Left forelimb (tissue), 1 donor: ENCODE results near the gene MYO18A.

Experiments used
- DNase-seq: peaks from one replicate; pipeline ENCODE4 v3.0.0-alpha.2; 2018; ENCODE audit warnings: low spot score

MYO18A gene

DNA sequence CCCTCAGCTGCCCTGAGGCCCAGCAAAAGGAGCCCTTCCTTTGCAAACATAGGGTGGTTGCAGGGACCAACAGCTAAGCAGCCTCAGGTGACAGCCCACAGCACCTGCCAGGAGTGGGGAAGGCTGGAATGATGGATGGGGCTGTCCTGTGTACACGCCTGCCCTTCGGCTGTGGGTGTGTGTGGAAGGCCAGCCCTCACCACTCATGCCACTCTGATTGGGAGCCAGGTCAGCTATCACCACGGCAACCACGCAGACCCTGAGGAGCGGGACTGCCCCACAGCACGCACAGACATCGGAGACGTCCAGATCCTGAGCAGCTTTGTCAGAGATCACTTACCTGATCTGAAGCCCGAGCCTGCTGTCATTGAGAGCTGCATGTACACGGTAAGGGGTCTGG, 125.4 kb downstream of the MYO18A start:
- DNase-seq: no peak

DNA sequence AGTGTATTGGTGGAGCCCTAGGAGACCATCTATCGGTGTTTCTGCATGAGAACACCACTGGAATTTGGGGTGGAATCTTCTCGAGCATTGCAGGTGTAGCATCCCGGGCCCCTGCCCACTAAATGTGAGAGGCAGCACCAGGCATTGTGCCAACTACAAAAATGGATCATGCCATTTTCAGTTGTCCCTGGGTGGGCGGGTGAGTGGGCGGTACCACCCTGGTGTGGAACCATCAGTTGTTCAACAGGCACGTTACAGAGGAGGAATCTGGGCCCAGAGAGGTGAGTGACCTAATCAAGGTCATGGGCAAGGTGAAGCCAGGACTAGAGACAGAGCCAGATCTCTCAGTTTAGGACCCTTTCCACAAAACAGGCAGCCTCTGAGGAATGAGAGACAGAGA, 128.5 kb downstream of the MYO18A start:
- no peak for DNase-seq

DNA sequence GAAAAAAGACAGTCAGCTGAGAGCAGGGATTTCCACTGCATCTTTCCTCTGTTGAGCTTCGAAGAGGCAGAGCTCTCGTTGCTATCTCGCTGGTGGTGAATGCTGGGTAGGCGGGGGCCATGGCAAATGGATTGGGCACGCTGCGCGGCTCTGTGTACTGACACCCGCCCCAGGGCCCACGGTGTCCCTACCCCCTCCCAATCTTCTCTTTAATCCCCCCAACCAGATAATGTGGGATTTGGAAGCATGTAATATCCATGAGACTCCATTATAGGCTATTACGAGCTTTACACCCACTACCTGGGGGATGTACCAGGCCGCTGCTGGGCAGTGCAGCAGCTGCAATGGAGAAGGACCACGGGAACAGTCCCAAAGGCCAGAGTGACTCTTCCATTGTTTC, 129.0 kb downstream of the MYO18A start:
- no peak for DNase-seq

DNA sequence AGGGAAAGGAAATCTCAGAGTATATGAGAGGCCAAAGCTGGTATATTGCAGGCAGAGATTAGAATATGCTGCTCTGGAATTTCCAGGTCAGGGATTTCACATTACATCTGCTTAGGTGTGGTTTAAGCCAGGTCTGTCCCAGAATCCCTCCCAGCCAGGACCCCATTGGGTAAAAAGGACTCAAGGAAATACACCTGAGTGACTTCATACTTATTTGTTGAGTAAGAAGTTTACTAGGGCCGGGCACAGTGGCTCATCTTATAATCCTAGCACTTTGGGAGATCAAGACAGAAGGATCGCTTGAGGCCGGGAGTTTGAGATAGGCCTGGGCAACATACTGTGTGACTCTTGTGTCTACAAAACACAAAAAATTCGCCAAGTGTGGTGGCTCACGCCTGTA, 130.0 kb downstream of the MYO18A start:
- DNase-seq: no peak

DNA sequence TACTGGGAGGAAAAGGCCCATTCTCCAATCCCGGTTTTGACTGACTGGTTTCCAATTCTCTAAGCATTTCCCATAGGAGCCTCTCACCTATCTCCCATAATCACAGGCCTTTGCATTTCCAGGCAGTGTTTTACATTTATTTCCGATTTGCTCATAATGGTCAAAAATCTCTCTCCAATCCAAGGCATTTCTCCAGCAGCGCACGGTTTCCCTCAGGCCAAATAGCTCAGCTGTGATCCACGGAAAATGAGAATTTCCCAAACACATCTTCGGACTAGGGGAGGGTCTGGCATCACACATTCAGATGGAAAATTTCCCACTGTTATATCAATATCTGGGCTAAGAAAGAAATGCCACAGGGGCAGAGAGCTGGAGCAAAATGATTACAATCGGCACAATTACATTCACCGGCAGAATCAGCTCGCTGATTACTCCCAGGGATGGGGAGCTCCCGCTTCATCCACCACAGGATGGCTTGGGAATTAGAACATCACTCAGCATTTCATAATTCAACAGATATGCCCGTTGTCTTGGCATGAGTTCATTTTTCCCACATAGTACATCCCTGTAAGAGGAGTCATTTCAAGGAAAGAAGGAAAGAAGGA, 130.6 kb downstream of the MYO18A start:
- DNase-seq: no peak

DNA sequence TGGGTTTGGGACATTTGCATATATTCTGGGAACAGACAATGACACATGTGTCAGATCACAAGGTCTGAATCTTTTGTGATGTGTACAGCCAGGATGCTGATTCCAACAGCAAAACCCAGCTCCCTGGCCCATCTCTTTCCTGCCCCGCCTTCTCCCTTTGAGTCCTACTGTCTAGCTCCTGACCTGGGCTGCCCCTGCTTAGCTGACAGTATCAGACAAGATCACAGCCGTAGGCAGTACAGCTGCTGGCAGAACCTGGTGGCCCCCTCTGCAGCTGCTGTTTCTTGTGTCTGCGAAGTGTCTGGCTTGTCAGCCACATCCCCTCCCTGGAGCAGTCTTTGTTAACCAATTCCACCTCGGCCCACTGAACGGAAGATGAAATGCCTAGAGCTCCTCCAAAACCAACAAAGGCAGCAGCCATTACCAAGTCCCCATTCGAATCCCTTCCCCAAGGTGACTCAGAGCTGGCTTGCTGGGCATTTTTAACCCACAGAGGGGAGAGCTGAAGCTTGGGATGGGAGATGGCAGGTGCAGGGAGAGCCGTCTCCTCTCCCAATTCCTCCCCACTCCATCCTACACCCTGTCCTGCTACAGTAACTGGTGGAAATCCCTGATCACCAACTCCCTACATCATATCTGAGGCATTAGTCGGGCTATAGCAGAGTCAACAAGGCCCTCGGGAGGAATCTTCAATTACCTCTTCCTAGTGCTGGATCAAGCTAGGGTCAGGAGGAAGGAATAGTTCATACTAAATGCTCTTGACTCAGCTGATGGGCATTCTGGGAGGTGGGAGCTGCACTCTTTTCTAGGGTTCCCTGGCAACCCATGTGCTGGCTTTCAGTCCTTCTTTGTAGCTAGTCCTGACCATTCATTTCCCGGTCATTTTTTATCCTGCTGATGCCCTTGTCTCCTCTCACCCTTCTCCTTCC, 131.5 kb downstream of the MYO18A start:
- DNase-seq: no peak

DNA sequence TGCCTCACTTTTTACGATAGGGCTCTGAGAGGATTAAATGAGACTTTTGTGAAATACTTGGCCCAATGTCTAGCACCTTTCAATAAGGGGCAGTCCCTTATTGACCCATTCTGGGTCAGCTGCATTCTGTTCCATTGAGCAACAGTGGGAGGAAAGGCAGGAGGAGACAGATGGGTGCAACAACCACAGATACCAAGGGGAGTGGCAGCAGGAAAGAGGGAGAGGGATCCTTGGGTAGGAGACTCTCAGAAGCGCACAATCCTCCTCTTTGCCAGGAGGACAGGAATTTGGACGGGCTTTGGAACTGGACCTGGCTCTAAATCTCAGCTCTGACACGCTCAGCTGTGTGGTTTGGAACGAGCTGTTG, 133.7 kb downstream of the MYO18A start:
- no peak for DNase-seq

DNA sequence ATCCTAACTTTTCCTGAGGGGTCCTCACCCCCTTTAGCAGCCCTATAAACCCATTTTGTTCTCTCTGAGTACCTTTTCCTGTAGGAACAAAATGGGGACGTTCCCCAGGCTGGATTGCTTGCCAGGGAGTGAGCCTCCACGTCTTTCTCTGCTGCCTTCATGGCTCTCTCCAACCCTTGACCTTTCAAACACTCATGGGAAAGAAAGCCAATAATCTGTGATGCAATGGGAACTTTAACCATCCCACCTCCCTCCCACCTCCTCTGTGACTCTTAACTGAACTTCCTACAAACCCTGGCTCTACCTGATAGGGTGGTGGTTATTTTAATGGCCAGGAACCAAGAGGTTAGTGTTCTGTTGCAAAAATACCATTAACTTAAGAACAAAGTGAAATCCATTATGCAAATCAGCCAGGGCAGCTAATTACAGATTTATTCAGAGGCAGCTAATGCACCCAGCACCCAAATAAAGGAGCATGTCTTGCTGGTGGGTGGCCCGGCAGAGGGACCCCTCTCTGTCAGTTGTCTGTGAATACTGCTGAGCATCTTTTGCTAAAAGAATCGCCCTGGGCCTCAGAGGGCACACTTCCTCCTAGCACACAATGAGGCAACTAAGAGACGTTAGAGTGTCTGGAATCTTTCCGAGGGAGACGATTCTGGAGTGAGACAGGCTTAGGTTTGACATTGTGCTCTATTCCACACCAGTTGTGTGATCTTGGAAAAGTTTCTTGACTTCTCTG, 134.3 kb downstream of the MYO18A start:
- no peak for DNase-seq

DNA sequence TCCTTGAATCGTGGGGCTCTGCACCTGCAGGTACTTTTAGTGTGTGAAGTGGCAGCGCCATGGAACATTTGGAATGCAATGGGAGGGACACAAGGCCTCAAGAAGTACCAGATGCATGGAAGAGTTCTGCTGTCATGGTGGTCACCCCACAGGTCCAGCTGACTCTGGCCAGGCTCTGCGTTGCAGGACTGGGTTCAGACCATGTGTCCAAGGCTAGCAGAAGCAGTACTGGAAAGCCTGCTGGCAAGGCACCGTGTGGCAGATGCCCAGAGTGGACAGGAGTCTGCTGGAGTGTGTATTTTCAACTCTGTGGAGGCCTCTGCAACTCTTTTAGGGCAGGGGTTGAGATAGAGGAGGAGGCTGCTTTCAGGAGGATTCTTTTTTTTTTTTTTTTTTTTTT, 135.2 kb downstream of the MYO18A start:
- DNase-seq: no peak

DNA sequence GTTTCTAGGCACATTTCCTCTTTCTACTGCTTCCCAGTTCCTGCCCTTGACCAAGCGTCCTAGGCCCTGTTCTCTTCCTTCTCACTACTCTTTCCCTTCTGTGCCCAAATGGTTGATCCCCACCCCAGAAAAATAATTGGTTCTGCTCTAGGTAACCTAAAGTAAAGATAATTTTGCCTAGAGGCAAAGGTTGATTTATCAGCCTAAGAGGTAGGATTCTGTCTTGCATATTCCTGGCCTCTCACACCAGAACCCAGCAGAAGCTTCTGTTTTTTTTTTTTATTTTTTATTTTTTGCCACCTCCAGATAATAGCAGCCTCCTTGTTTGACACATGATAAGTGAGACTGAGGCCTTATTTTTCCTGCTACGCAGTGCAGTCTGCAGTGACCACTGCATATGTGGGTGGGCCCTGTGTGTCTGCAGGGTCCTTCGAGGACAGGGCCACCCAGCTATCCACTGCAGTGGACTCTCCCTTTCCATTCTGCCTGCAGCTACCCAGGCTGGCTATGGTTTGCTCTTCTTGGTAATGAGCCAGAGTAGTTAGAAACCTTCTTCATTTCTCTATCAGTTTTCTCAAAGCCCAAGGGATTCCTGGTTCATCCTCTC, 136.6 kb downstream of the MYO18A start:
- no peak for DNase-seq

DNA sequence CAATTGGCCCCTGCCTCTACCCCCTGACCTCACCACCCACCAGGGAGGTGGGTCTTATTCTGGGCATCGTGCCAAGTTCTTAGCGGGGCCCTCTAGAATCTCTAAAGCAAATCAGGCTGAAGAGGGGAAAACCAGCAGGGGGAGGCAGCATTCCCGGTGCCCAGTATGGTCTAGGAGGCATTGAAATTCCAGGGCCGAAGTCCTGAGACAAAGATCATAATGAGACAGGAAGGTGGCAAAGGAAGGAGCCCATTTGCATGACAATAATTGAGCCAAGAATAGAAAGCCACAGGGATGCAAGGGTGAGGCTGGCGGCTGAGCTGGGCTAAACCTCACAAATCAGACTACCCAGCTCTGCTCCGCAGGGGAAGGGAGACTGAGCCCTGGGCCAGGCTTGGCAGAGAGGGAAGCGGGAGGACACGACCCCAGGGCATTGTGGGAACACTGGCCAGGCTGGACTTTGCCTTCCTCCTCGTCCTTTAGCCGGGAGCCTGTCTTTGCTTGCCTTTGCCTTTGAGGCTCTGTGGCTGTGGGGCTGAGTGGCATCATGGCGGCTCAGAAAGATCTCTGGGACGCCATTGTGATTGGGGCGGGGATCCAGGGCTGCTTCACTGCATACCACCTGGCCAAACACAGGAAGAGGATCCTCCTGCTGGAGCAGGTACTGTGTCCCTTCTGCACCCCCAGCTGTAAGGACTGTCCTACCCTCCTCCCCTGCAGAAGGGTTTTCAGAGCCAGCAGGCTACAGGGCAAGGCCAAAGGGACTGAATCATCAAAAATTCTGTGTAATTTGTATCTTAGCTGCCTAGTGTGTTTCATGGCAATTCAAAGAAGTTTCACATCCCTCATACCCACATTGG, 137.3 kb downstream of the MYO18A start, which contains the start of gene PIPOX:
PIPOX (plus strand) TSS at position 463 of the 860 bp plus-strand sequence; CDS start at position 548, 85 bp downstream.
- no peak for DNase-seq

DNA sequence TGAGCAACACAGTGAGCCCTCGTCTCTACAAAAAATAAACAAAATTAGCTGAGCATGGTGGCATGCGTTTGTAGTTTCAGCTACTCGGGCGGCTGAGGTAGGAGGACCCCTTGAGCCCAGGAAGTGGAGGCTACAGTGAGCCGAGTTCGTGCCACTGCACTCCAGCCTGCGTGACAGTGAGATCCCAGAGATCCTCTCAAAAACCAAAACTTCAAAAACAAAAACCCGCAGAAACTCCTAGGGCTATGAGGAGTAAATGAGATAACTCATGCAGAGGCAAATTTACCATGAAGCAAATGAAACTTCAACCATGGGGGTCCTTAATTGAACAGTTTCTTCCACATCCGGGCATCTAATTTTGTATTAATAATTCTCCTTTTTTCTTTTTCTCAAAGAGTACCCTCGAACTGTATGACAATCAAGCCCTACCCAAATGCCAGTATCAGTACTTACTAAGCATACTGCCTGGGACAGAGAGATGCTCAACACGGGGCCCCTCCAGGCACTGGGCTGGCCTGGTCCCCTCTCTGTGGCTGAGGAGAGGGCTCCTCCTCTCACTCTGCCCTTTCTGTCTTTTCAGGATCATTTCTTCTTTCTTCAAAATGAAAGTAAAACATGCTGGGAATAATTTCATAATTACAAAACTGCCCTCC, 138.0 kb downstream of the MYO18A start:
- DNase-seq: no peak

DNA sequence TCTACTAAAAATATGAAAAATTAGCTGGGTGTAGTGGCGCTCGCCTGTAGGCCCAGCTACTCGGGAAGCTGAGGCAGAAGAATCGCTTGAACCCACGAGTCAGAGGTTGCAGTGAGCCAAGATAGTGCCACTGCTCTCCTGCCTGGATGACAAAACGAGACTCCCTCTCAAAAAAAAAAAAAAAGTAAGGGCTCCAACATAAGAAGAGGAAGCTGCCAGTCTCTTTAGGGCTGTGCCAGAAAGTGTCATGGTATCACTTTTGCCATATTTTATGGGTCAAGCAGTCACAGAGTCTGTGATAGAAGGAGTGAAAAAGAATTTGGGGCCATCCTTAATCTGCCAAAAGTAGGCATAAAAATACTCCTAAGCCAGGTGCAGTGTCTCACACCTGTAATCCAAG, 138.6 kb downstream of the MYO18A start:
- DNase-seq: no peak

DNA sequence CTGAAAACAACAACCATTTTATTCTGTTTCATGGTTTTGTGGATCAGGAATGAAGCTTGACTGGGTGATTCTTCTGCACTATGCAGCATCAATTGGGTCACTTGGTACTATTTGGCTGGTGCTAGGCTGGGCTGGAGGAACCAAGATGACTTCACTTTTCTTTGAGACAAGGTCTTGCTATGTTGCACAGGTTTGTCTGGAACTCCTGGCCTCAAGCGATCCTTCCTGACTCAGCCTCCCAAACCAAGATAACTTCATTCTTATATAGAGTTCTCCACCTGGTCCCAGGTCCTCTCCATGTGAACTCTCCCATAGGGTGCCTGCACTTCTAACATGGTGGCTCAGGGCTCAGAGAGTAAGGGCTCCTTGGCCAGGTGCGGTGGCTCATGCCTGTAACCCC, 139.1 kb downstream of the MYO18A start:
- no peak for DNase-seq

DNA sequence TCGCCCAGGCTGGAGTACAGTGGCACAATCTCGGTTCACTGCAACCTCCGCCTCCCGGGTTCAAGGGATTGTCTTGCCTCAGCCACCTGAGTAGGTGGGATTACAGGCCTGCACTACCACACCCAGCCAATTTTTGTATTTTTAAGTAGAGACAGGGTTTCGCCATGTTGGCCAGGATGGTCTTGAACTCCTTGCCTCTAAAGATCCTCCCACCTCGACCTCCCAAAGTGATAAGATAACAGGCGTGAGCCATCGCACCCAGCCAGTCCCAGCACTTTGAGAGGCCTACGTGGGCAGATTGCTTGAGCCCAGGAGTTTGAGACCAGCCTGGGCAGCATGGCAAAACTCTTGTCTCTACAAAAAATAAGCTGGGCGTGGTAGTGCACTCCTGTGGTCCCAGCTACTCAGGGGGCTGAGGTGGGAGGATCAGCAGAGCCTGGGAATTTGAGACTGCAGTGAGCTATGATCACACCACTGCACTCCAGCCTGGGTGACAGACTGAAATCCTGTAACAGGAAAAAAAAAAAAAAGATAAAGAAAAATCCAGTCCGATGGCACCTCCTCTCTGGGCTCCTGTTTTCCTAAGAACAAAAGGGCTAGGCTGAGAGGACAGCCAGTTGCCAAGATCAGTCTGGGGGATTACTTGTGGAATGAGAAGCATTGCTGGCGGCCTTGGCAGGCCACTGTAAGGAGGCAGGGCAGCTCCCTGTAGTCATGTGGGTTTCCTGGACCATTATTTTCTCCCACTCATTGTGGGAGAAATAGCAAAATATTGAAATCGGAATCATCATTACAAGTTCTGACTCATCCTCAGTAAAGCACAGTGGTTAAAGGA, 140.2 kb downstream of the MYO18A start:
- DNase-seq: no peak

DNA sequence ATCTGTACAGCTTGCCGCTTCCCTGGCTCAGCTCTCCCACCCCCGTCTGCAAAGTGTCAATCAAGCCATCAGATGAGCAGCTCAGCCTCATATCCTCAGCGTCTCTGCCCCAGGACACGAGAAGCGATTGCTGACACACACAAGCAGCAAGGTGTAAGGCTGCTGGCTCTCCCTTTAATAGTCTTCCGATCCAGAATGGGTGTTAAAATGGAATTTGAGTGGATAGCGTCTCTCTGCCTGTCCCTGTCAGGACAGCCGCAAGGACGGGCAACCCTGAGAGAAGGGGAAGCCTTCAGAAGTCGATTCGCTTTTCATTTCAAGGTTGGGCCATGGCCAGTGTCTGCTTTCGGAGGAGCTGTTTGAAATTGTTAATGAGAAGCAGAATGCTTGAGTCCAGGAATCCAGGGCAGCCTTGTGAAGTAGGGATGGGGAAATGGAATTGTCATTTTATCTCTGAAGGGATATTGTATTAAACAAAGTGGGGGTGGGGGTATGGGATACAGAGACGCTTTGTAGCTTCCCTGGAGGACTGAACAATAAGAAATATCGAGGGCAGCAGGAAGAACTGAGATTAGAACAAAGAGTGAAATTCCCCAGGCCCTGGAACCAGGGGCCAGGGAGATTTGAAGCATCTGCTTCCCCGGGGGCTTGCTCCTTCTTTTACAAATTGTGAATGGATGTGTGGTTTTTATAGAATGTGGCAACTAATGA, 142.0 kb downstream of the MYO18A start:
- no peak for DNase-seq

DNA sequence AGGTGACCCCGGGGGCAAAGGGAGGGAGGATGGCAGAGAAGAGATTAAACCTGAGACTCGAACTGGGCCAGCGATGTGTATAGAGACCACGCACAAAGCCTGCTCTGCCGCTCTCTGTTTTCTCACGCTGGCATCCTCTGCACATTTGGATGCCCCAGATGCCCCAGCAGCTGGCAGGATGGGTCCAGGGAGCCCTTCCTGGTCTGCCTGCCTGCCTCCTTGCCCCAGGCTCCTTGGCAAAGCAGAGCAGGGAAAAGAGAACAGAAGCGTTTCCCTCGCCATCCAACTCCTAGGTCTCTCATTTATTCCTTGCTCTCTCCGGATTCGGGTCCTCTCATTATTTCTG, 142.5 kb downstream of the MYO18A start:
- DNase-seq: no peak

DNA sequence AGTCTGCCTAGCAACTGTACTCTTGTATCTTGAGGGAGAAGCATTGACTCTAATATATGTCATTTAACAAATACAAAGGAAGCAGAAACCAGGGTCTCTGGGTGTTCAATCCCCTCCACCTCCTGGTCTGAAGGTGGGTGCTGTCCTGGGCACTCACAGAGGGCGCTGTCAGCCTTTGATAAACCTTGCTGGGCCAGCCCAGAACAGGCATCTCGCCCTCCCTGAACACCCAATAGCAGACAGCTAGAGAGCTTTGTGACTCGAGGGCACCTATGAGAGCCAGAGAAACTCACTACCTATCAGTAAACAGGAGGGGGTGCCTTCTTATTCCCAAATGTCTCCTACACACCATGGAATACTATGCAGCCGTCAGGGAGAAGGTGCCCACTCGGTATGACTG, 143.6 kb downstream of the MYO18A start:
- DNase-seq: no peak

DNA sequence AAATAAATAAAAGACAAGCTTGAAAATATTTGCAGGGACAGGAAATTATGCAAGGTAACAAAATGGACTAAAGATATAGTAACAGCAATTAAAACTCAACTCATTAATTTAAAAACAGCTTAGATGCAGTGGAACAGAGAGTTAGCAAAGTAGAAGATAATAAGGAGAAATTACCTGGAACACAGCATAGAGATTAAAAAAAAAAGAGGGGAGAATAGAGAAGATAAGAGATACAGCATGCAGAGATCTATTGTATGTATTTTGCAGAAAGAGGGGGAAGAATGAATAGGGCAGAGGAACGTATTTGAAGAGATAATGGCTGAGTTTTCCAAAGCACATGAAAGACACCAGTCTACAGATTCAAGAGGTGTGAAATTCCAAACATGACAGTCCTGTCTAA, 145.7 kb downstream of the MYO18A start:
- no peak for DNase-seq

DNA sequence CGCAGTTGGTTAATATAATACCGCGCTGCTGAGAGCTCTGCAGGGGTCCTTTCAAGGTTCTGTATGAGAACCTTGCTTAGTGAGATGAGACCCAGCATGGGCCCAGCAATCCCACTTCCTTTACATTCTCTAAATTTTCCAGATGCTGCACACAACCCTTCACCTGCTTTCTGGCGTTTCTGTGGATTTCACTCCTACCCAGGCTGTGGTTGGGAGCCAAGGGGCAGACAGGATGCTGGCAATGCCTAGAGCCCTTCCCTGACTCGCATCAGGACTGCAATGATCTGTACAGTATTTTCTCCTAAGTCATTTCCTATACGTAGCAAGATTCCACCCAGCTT, 147.4 kb downstream of the MYO18A start:
- DNase-seq: no peak
